Uterus (tissue), 2 donors: ENCODE results near the gene PUM1.

Source experiments
- POLR2A ChIP-seq, 2 donors: fragments of 450-650 bp; IDR thresholded peaks; one replicate each; pipeline ENCODE4 v1.6.1; 2016; ENCODE audit warnings: antibody characterized with exemption in 2 of 2, mild to moderate bottlenecking in 1 of 2, moderate library complexity in 1 of 2
- TF ChIP-seq, protein P1 (sequence below), 4 experiments: fragments of 200-600 bp in 2 of 4; fragments of 450-650 bp in 2 of 4; sonication (generic) in 2 of 4; IDR thresholded peaks; one replicate each; pipeline ENCODE4 v1.5.1; 2016 to 2019; ENCODE audit warnings: antibody characterized with exemption in 4 of 4, mild to moderate bottlenecking in 2 of 4, moderate library complexity in 1 of 4

DNA sequence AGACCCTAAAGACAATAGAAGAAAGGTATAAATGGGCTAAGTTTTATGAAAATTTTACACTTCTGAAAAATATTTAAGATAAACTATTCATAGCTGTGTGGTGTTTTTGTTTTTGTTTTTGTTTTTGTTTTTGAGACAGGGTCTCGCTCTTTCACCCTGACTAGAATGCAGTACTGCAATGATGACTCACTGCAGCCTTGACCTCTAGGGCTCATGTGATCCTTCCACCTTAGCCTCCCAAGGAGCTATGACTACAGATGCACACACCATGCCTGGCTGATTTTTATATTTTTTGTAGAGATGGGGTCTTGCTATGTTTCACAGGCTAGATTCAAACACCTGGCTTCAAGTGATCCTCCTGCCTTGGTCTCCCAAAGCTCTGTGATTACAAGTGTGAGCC lies 66.6 kb downstream of the PUM1 start:
- TF ChIP-seq, protein P1, sequence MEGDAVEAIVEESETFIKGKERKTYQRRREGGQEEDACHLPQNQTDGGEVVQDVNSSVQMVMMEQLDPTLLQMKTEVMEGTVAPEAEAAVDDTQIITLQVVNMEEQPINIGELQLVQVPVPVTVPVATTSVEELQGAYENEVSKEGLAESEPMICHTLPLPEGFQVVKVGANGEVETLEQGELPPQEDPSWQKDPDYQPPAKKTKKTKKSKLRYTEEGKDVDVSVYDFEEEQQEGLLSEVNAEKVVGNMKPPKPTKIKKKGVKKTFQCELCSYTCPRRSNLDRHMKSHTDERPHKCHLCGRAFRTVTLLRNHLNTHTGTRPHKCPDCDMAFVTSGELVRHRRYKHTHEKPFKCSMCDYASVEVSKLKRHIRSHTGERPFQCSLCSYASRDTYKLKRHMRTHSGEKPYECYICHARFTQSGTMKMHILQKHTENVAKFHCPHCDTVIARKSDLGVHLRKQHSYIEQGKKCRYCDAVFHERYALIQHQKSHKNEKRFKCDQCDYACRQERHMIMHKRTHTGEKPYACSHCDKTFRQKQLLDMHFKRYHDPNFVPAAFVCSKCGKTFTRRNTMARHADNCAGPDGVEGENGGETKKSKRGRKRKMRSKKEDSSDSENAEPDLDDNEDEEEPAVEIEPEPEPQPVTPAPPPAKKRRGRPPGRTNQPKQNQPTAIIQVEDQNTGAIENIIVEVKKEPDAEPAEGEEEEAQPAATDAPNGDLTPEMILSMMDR (IDR thresholded peaks at IDR 0.05) = no peak
- TF ChIP-seq POLR2A (IDR thresholded peaks at IDR 0.05) = no peak
